Heart left ventricle (tissue), 16 donors: Measurements from ENCODE around the gene PLAAT4. TPM values are rescaled to one million over a fixed set of nuclear protein-coding genes. Genes with fewer than 3 reads are reported as not detected.

ENCODE experiments used
- ATAC-seq, 4 donors: fragments of 200-7000 bp; cut with Tn5 transposase; one replicate each; pipeline ENCODE4 v1.9.1; 2020 to 2022; ENCODE audit warnings: moderate library complexity in 4 of 4, mild to moderate bottlenecking in 3 of 4, moderate number of reproducible peaks in 1 of 4
- DNase-seq, 5 donors: peaks; one replicate each; pipeline ENCODE4 v3.0.0-alpha.2; 2020
- H3K27ac ChIP-seq, 12 donors: fragments of 200-600 bp; sonication (generic) in 4 of 12; one replicate each; pipeline versions ENCODE4 v1.5.0 to v1.8.0; 2016 to 2022; ENCODE audit warnings: mild to moderate bottlenecking in 2 of 12
- H3K27me3 ChIP-seq, 9 donors: fragments of 200-600 bp; sonication (generic) in 2 of 9; one replicate each; pipeline versions ENCODE4 v1.5.1 to v1.8.0; 2016 to 2022; ENCODE audit warnings: mild to moderate bottlenecking in 3 of 9
- H3K36me3 ChIP-seq, 9 donors: fragments of 200-600 bp; sonication (generic) in 2 of 9; one replicate each; pipeline versions ENCODE4 v1.5.0 to v1.8.0; 2018 to 2022; ENCODE audit warnings: mild to moderate bottlenecking in 2 of 9
- H3K4me1 ChIP-seq, 12 donors: fragments of 200-600 bp; sonication (generic) in 4 of 12; one replicate each; pipeline versions ENCODE4 v1.5.0 to v1.8.0; 2016 to 2022; ENCODE audit warnings: mild to moderate bottlenecking in 3 of 12
- H3K4me3 ChIP-seq, 12 donors: fragments of 200-600 bp; sonication (generic) in 4 of 12; one replicate each; pipeline versions ENCODE4 v1.5.0 to v1.8.0; 2017 to 2022; ENCODE audit warnings: mild to moderate bottlenecking in 9 of 12, moderate library complexity in 4 of 12
- H3K9me3 ChIP-seq, 12 donors: fragments of 200-600 bp; sonication (generic) in 4 of 12; one replicate each; pipeline versions ENCODE4 v1.5.0 to v1.8.0; 2016 to 2022; ENCODE audit warnings: mild to moderate bottlenecking in 1 of 12
- POLR2A ChIP-seq, 2 donors: fragments of 450-650 bp; IDR thresholded peaks; one replicate each; pipeline ENCODE4 v1.6.1; 2017; ENCODE audit warnings: antibody characterized with exemption in 2 of 2, mild to moderate bottlenecking in 2 of 2, moderate library complexity in 2 of 2
- WGBS, 4 donors: extraction: QIAGEN DNeasy Blood & Tissue Kit in 2 of 4; methylation state at CpG; one replicate each; pipeline versions ENCODE4 v1.1.5 to v1.1.7; 2013 to 2018; 5-methylcytosine and 5-hydroxymethylcytosine counted together
- intact Hi-C, 10 donors: fragments of 100-400 bp; cut with DNase I; formaldehyde crosslinking; loops; one replicate each; pipeline versions ENCODE4 v1.11.1 to v1.14.2; 2022
- polyA plus RNA-seq, 2 donors: library from polyadenylated mRNA; stranded (reverse); fragments of 200-250 nt; gene quantifications; one replicate each; pipeline ENCODE4 v1.2.3, GENCODE V29; 2013
- total RNA-seq, 9 donors: library from RNA; depleted of rRNA in 2 of 9; stranded (reverse); fragments of >200 nt in 2 of 9; fragmentation: NEBNext Ultra II Directional in 3 of 9; extraction: Animal tissue kit (Norgen Biotek cat#: 25700) in 3 of 9; gene quantifications; one replicate each; pipeline versions ENCODE4 v1.1.0 to v1.2.4, GENCODE V29; 2016 to 2023
- TF ChIP-seq, protein P1 (sequence below), 12 donors: fragments of 200-600 bp; sonication (generic) in 4 of 12; IDR thresholded peaks; one replicate each; pipeline versions ENCODE4 v1.5.0 to v1.8.0; 2018 to 2022; ENCODE audit warnings: antibody characterized with exemption in 12 of 12, mild to moderate bottlenecking in 5 of 12
- donor health status: ischemic (EF 13 %, LVEDD 7.1; RV severe dilation, severe dysfunction).
- donor health status: healthy with polysubstance abuse.
- donor health status: DM: no; HTN: yes; CAD: no.
- donor health status: DM: no; HTN: no; CAD: no.
- donor health status: ischemic (EF 25% LVEDD 6.9; RV normal size, moderate dysfunction).
- donor health status: ischemic (EF 25% LVEDD 5.7; RV mildly dilated, moderate dysfunction).
- donor health status: healthy.
- donor health status: DM: yes; HTN: yes; CAD: no.
- donor health status: ischemic (EF 35%, LVEDD 5.7; RV mildly dilated, moderate dysfunction).
- donor health status: nonischemic (EF 11% LVEDD 7.7; RV severe dilation, severe dysfunction).
- donor health status: DM: yes; HTN: yes; CAD: no.
- donor health status: PGD.
- donor health status: ischemic (EF 29% LVEDD 5.4; RV normal size, mild dysfunction).
- donor health status: nonischemic (EF 23%, LVEDD 6.1; RV moderate dilation, normal function).

The PLAAT4 gene
- total and polyA plus RNA-seq, 11 donors, result 4.6 to 484 (median 8.0) TPM

DNA sequence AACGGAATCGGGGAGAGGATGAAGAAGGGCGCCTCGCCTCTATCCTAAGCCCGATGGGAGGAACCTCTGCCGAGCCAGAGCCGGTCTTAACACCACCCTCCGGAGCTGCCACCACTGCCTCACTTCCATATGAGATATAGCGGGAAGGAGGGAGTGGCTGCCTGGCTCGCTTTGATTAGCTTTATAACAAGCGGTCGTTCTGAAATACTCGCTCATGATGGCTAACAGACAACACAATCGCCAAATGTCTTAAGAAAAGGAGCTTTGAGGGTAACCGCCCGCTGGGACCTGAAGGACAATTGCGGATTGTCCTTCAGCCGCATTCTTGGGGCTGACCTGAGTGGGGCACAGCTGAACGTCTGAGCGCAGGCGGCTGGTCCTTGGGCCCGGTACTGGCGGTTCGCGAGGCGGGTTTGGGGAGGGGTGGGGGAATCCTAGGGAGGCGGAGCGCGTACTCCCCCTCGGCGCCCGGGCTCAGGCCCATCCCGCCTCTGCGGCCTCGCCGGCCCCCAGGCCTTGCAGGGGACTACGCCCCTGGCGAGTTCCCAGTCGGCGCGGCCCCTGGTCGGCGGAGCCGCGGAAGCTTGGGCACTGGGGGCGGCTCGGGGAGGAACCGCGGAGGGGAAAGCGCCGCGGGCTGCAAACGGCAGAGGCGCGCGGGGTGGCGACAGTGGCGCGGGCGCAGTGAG is 45.9 kb upstream of the PLAAT4 start, which contains the start of gene PLAAT5:
TSS of gene PLAAT5 (minus strand) at position 617 of the 689 bp plus-strand sequence. CDS start at position 484, 133 bp downstream.
- peaks cover 0 to 34% (median 9%) of the 10 kb centered on the region in 12 donors for H3K4me1 ChIP-seq
- DNase-seq (peak in 2 of 5 donors; percentile 39 to 45), ATAC-seq (peak in 3 of 4 donors; percentile 77 to 84 (median 84))
- H3K4me3 ChIP-seq, result peak within 1 kb of the TSS; percentile 31 to 65 (median 58)
- 7 to 16% (median 10%) methylated on average over 37 to 60 of the region's 60 CpGs for WGBS, 4 donors
- H3K27me3 ChIP-seq, result peaks cover 0 to 6% (median 0%) of the 10 kb centered on the region in 9 donors
- H3K27ac ChIP-seq, result peak within 1 kb of the TSS in 9 of 12 donors; percentile 5 to 84 (median 44)
- TF ChIP-seq, protein P1, sequence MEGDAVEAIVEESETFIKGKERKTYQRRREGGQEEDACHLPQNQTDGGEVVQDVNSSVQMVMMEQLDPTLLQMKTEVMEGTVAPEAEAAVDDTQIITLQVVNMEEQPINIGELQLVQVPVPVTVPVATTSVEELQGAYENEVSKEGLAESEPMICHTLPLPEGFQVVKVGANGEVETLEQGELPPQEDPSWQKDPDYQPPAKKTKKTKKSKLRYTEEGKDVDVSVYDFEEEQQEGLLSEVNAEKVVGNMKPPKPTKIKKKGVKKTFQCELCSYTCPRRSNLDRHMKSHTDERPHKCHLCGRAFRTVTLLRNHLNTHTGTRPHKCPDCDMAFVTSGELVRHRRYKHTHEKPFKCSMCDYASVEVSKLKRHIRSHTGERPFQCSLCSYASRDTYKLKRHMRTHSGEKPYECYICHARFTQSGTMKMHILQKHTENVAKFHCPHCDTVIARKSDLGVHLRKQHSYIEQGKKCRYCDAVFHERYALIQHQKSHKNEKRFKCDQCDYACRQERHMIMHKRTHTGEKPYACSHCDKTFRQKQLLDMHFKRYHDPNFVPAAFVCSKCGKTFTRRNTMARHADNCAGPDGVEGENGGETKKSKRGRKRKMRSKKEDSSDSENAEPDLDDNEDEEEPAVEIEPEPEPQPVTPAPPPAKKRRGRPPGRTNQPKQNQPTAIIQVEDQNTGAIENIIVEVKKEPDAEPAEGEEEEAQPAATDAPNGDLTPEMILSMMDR (IDR thresholded peaks at IDR 0.05), result no peak
- no peak for TF ChIP-seq POLR2A (IDR thresholded peaks at IDR 0.05)
- H3K36me3 ChIP-seq, result no peaks in the 10 kb centered on the region
- intact Hi-C loops, result no loop called here
- peaks cover 0 to 10% (median 4%) of the 10 kb centered on the region in 12 donors for H3K9me3 ChIP-seq

DNA sequence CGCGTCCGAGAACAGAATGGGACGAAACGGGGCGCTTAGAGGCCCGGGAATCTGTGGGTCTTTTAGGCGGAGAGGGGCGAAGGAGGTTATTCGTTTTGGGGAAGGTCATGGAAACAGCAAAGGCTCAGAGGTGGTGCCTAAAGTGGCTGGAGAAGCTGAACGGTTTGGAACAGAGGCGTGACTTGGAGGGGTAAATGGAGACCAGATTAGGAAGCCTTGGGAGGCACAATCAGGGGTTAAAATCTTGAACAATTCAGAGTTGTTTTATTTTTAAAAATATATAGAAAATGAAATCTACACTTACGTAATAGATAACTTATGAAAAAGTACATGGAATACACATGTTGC is 45.4 kb upstream of the PLAAT4 start:
- DNase-seq (no peak), ATAC-seq (peak in 1 of 4 donors; percentile 25)
- Histone ChIP-seq H3K9me3 (peaks cover 0 to 5% (median 0%) of the 10 kb centered on the region in 12 donors), H3K27me3 (peaks cover 0 to 6% (median 0%) of the 10 kb centered on the region in 9 donors), H3K36me3 (no peaks in the 10 kb centered on the region), H3K4me3 (peak overlapping the region; percentile 31 to 65 (median 58)), H3K27ac (peak overlapping the region in 9 of 12 donors; percentile 5 to 84 (median 44)), H3K4me1 (peaks cover 0 to 34% (median 9%) of the 10 kb centered on the region in 12 donors)
- intact Hi-C loops, result no loop called here
- TF ChIP-seq POLR2A (IDR thresholded peaks at IDR 0.05), result no peak
- TF ChIP-seq, protein P1 (IDR thresholded peaks at IDR 0.05), result no peak
- 2 to 4% (median 3%) methylated on average over 13 of the region's 13 CpGs for WGBS, 4 donors

DNA sequence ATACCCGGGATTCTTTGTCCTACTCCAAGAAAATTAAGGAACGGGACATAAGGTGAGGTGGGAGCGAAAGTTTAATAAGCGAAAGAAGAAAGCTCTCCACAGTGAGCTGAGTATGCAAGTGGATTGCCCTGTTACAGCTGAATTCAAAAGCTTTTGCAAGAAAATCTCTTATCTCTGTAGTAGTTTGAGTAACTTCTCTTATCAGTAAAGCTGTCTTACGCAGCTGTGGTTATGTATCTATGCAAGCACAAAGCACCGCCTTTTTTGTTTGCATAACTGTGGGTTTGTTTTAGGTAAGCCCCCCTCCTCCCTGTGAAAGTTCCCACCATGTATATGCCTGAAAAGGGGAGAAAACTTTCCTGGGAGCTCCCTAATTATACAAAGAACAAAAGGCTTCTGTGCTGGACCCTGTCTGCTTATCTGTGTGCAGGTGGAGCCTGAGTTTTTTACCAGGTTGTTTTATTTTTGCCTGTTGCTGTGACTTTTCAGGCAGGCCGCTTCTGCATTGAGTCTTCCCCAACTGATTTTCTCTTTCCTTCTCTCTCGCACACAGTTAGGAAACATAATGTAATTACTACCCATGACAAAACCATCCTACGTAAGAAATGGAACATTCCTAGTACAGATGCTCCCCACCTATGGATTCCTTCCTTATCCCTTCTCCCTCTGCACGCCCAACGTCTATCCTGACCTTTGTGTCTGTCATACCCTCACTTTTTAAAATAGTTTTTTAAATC is 44.8 kb upstream of the PLAAT4 start:
- intact Hi-C loops, result no loop called here
- TF ChIP-seq, protein P1 (IDR thresholded peaks at IDR 0.05), result no peak
- TF ChIP-seq POLR2A (IDR thresholded peaks at IDR 0.05), result no peak
- ATAC-seq (no peak), DNase-seq (no peak)
- Histone ChIP-seq H3K9me3 (no peaks in the 10 kb centered on the region), H3K4me1 (peaks cover 0 to 37% (median 9%) of the 10 kb centered on the region in 12 donors), H3K4me3 (peak overlapping the region in 11 of 12 donors; percentile 31 to 65 (median 59)), H3K27me3 (peaks cover 0 to 6% (median 0%) of the 10 kb centered on the region in 9 donors), H3K27ac (peak overlapping the region in 3 of 12 donors; percentile 5 to 84 (median 64)), H3K36me3 (no peaks in the 10 kb centered on the region)
- 58 to 62% (median 60%) methylated on average over 11 of the region's 11 CpGs for WGBS, 4 donors

DNA sequence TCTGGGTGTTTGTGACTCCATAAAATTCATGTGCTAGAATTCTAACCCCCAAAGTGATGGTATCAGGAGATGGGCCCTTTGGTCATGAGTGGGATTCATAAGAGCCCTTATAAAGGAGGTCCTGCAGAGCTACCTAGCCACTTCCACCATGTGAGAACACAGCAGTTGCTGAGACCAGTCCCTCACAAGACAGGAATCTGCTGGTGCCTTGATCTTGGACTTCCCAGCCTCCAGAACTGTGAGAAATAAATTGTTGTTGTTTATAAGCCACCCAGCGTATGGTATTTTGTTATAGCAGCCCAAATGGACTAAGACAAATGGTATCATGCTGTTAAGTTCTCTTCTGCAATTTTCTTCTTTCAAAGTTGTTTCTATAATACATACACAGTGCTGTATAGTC is 44.2 kb upstream of the PLAAT4 start:
- Histone ChIP-seq H3K27me3 (peaks cover 0 to 6% (median 0%) of the 10 kb centered on the region in 9 donors), H3K9me3 (peaks cover 0 to 4% (median 0%) of the 10 kb centered on the region in 12 donors), H3K4me3 (no peak overlapping the region), H3K36me3 (no peaks in the 10 kb centered on the region), H3K27ac (peak overlapping the region in 1 of 12 donors; percentile 0), H3K4me1 (peaks cover 0 to 37% (median 9%) of the 10 kb centered on the region in 12 donors)
- intact Hi-C loops, result no loop called here
- 95 to 100% (median 98%) methylated on average over 1 of the region's 1 CpG for WGBS, 4 donors
- TF ChIP-seq, protein P1 (IDR thresholded peaks at IDR 0.05), result no peak
- no peak for TF ChIP-seq POLR2A (IDR thresholded peaks at IDR 0.05)
- DNase-seq (no peak), ATAC-seq (no peak)
